Esophagus squamous epithelium (tissue), 5 donors: ENCODE measurements around the gene PIWIL4. TPM values are rescaled to one million over a fixed set of nuclear protein-coding genes. Genes with fewer than 3 reads are reported as not detected.

Source experiments
- DNase-seq: peaks from one replicate; lab custom pipeline; 2025; lab: John Stamatoyannopoulos, UW
- H3K27ac ChIP-seq, 4 donors: fragments of 200-600 bp; sonication (generic); one replicate each; pipeline ENCODE4 v1.5.1; 2016 to 2019; ENCODE audit warnings: mild to moderate bottlenecking in 1 of 4
- H3K27me3 ChIP-seq, 4 donors: fragments of 200-600 bp; sonication (generic); 1 replicate in 3 of 4; 2 replicates in 1 of 4; pipeline versions ENCODE4 v1.5.1 to v1.6.0; 2017 to 2021; ENCODE audit warnings: antibody characterized with exemption in 1 of 4
- H3K36me3 ChIP-seq, 3 donors: fragments of 200-600 bp; sonication (generic); one replicate each; pipeline ENCODE4 v1.5.1; 2016 to 2019
- H3K4me1 ChIP-seq, 3 donors: fragments of 200-600 bp; sonication (generic); one replicate each; pipeline ENCODE4 v1.5.1; 2017 to 2019
- H3K4me3 ChIP-seq, 4 donors: fragments of 200-600 bp; sonication (generic); 1 replicate in 3 of 4; 2 replicates in 1 of 4; pipeline ENCODE4 v1.5.1; 2016 to 2019; ENCODE audit warnings: mild to moderate bottlenecking in 2 of 4, moderate library complexity in 1 of 4
- H3K9me3 ChIP-seq, 3 donors: fragments of 200-600 bp; sonication (generic); one replicate each; pipeline ENCODE4 v1.5.1; 2016 to 2019
- POLR2A ChIP-seq, 4 donors: fragments of 450-650 bp; IDR thresholded peaks; one replicate each; pipeline ENCODE4 v1.6.1; 2017; ENCODE audit warnings: antibody characterized with exemption in 4 of 4, mild to moderate bottlenecking in 4 of 4, moderate library complexity in 3 of 4
- WGBS, 2 donors: methylation state at CpG; one replicate each; pipeline ENCODE4 v1.1.5; 2018; 5-methylcytosine and 5-hydroxymethylcytosine counted together
- intact Hi-C: fragments of 100-400 bp; cut with DNase I; formaldehyde crosslinking; loops from one replicate; pipeline ENCODE4 v1.15.0; 2022
- total RNA-seq, 4 donors: library from RNA; depleted of rRNA; stranded (reverse); fragments of >200 nt; gene quantifications; one replicate each; pipeline ENCODE4 v1.1.0, GENCODE V29; 2016
- TF ChIP-seq, protein P1 (sequence below), 6 experiments: fragments of 450-650 bp in 4 of 6; fragments of 200-600 bp in 2 of 6; sonication (generic) in 2 of 6; IDR thresholded peaks; one replicate each; pipeline ENCODE4 v1.5.1; 2016 to 2019; ENCODE audit warnings: antibody characterized with exemption in 6 of 6, mild to moderate bottlenecking in 4 of 6, moderate library complexity in 4 of 6
- donor health status: DM: yes; HTN: yes; CAD: no.

Gene PIWIL4
- total RNA-seq, 4 donors from 2014 or later = 0.18 to 3.1 (median 2.0) TPM

GRCh38 chr11:94557992-94558391, 9.2 kb upstream of the PIWIL4 start:
- no peak for TF ChIP-seq POLR2A (IDR thresholded peaks at IDR 0.05)
- TF ChIP-seq, protein P1, sequence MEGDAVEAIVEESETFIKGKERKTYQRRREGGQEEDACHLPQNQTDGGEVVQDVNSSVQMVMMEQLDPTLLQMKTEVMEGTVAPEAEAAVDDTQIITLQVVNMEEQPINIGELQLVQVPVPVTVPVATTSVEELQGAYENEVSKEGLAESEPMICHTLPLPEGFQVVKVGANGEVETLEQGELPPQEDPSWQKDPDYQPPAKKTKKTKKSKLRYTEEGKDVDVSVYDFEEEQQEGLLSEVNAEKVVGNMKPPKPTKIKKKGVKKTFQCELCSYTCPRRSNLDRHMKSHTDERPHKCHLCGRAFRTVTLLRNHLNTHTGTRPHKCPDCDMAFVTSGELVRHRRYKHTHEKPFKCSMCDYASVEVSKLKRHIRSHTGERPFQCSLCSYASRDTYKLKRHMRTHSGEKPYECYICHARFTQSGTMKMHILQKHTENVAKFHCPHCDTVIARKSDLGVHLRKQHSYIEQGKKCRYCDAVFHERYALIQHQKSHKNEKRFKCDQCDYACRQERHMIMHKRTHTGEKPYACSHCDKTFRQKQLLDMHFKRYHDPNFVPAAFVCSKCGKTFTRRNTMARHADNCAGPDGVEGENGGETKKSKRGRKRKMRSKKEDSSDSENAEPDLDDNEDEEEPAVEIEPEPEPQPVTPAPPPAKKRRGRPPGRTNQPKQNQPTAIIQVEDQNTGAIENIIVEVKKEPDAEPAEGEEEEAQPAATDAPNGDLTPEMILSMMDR (IDR thresholded peaks at IDR 0.05) = no peak
- intact Hi-C loops = no loop called here
- 30 to 52% methylated on average over 1 of the region's 1 CpG for WGBS, 2 donors
- no peak overlapping the region for H3K4me3 ChIP-seq
- no peak for DNase-seq
- H3K27ac ChIP-seq = no peak overlapping the region
- H3K4me1 ChIP-seq = peaks cover 0 to 10% (median 0%) of the 10 kb centered on the region in 3 donors
- no peaks in the 10 kb centered on the region for H3K27me3 ChIP-seq
- no peaks in the 10 kb centered on the region for H3K36me3 ChIP-seq
- H3K9me3 ChIP-seq = no peaks in the 10 kb centered on the region

- H3K9me3 ChIP-seq = no peaks in the 10 kb centered on the region
- no peaks in the 10 kb centered on the region for H3K36me3 ChIP-seq
- no peak for DNase-seq
- TF ChIP-seq, protein P1 (IDR thresholded peaks at IDR 0.05) = no peak
- H3K4me1 ChIP-seq = peaks cover 0 to 14% (median 0%) of the 10 kb centered on the region in 3 donors
- 88 to 93% methylated on average over 1 of the region's 1 CpG for WGBS, 2 donors
- no peak overlapping the region for H3K4me3 ChIP-seq
- no peak overlapping the region for H3K27ac ChIP-seq
- no peaks in the 10 kb centered on the region for H3K27me3 ChIP-seq
- intact Hi-C loops = no loop called here
Measured at GRCh38 chr11:94558468-94558867, 8.7 kb upstream of the PIWIL4 start.

DNA sequence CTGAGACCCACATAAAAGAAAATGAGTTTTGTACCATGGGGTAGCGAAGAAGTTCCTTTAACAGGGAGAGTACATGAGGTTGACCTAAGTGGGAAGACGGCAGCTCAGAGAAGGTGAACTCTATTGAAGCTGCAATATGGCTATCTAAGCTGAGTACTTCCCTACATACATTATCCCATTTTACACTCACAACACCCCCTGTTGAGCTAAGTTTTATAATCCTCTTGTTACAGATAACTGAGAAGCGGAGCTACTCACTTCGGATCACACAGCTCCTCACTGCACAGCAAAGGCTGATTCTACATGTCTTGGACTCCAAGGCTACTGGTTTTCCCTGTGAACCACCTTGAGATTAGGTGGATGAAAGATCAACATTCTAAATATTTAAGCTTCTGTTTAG, 8.2 kb upstream of the PIWIL4 start:
- Histone ChIP-seq H3K27me3 (no peaks in the 10 kb centered on the region), H3K4me3 (no peak overlapping the region), H3K4me1 (peaks cover 0 to 19% (median 0%) of the 10 kb centered on the region in 3 donors), H3K36me3 (no peaks in the 10 kb centered on the region), H3K9me3 (no peaks in the 10 kb centered on the region), H3K27ac (no peak overlapping the region)
- DNase-seq = no peak
- 96 to 97% methylated on average over 4 of the region's 4 CpGs for WGBS, 2 donors
- TF ChIP-seq, protein P1 (IDR thresholded peaks at IDR 0.05) = no peak
- no peak for TF ChIP-seq POLR2A (IDR thresholded peaks at IDR 0.05)
- intact Hi-C loops = no loop called here

GRCh38 chr11:94559361-94559760, 7.8 kb upstream of the PIWIL4 start:
- 80 to 87% methylated on average over 2 of the region's 2 CpGs for WGBS, 2 donors
- no peak for DNase-seq
- Histone ChIP-seq H3K27ac (no peak overlapping the region), H3K27me3 (no peaks in the 10 kb centered on the region), H3K4me1 (peaks cover 0 to 20% (median 0%) of the 10 kb centered on the region in 3 donors), H3K4me3 (no peak overlapping the region), H3K36me3 (no peaks in the 10 kb centered on the region), H3K9me3 (no peaks in the 10 kb centered on the region)
- intact Hi-C loops = no loop called here
- TF ChIP-seq POLR2A (IDR thresholded peaks at IDR 0.05) = no peak
- TF ChIP-seq, protein P1 (IDR thresholded peaks at IDR 0.05) = no peak

GRCh38 chr11:94560834-94561233, 6.3 kb upstream of the PIWIL4 start:
- no peak overlapping the region for H3K27ac ChIP-seq
- no peak overlapping the region for H3K4me3 ChIP-seq
- no peaks in the 10 kb centered on the region for H3K9me3 ChIP-seq
- H3K36me3 ChIP-seq = no peaks in the 10 kb centered on the region
- no peaks in the 10 kb centered on the region for H3K27me3 ChIP-seq
- 84 to 91% methylated on average over 3 of the region's 3 CpGs for WGBS, 2 donors
- intact Hi-C loops = no loop called here
- TF ChIP-seq, protein P1 (IDR thresholded peaks at IDR 0.05) = no peak
- TF ChIP-seq POLR2A (IDR thresholded peaks at IDR 0.05) = no peak
- no peak for DNase-seq
- peaks cover 0 to 20% (median 0%) of the 10 kb centered on the region in 3 donors for H3K4me1 ChIP-seq
